Panc1 (cell line): ENCODE measurements around the gene PYGO2. TPM values are rescaled to one million over a fixed set of nuclear protein-coding genes. Genes with fewer than 3 reads are reported as not detected.

ENCODE experiments used
- ATAC-seq: fragments of 200-7000 bp; cut with Tn5 transposase; 2 replicates; pipeline ENCODE4 v1.9.1; 2020; ENCODE audit warnings: mild to moderate bottlenecking, moderate library complexity
- BruUV-seq: library from RNA; stranded (reverse); fragments of 400-500 nt; replicated peaks from 2 replicates; lab custom pipeline; 2021; lab: Mats Ljungman, UMichigan
- CTCF ChIA-PET: fragments of 300-600 bp; sonication (Branson Sonifier 250); formaldehyde crosslinking; loops from one replicate; lab custom pipeline; 2022; ENCODE audit warnings: antibody characterized with exemption; lab: Charles Lee
- POLR2A ChIA-PET: fragments of 300-600 bp; sonication (Branson Sonifier 250); formaldehyde crosslinking; loops from one replicate; lab custom pipeline; 2022; ENCODE audit warnings: antibody characterized with exemption; lab: Charles Lee
- DNase-seq: peaks from one replicate; pipeline ENCODE4 v3.0.0-alpha.2; 2010; ENCODE audit warnings: low read depth, low spot score
- H3K27ac ChIP-seq: 2 replicates; pipeline ENCODE4 v1.5.1; 2011; ENCODE audit warnings: mild to moderate bottlenecking, low read length, inconsistent platforms
- H3K27me3 ChIP-seq: fragments of 200-500 bp; sonication (Bioruptor generic); 2 replicates; pipeline ENCODE4 v1.6.0; 2014; ENCODE audit warnings: low read length, inconsistent platforms; ENCODE audit not compliant: control insufficient read depth, insufficient read depth
- H3K36me3 ChIP-seq: fragments of 200-500 bp; sonication (Bioruptor generic); 2 replicates; pipeline ENCODE4 v1.5.1; 2014; ENCODE audit warnings: inconsistent platforms, mild to moderate bottlenecking, low read length, moderate library complexity; ENCODE audit not compliant: control insufficient read depth, insufficient read depth
- H3K4me1 ChIP-seq: 2 replicates; pipeline ENCODE4 v1.5.1; 2011; ENCODE audit warnings: inconsistent platforms, mild to moderate bottlenecking, low read length, moderate library complexity; ENCODE audit not compliant: control insufficient read depth, insufficient read depth
- H3K4me3 ChIP-seq, 2 experiments: 2 replicates each; pipeline ENCODE4 v1.5.1; 2011 to 2012; ENCODE audit warnings: low read depth in 2 of 2, low read length in 2 of 2, mild to moderate bottlenecking in 2 of 2, inconsistent platforms in 1 of 2, moderate library complexity in 1 of 2
- H3K9me3 ChIP-seq: fragments of 200-500 bp; sonication (Bioruptor generic); 2 replicates; pipeline ENCODE4 v1.5.1; 2014; ENCODE audit warnings: low read depth, mild to moderate bottlenecking, inconsistent platforms, low read length, moderate library complexity; ENCODE audit not compliant: control insufficient read depth, insufficient read depth
- CTCF ChIP-seq: fragments of 450-650 bp; IDR thresholded peaks from 2 replicates; pipeline ENCODE4 v1.5.1; 2017; ENCODE audit warnings: mild to moderate bottlenecking
- POLR2AphosphoS5 ChIP-seq: IDR thresholded peaks from 2 replicates; pipeline ENCODE4 v1.6.1; 2012; ENCODE audit warnings: mild to moderate bottlenecking, low read depth, low read length, moderate library complexity
- SIN3A ChIP-seq: IDR thresholded peaks from 2 replicates; pipeline ENCODE4 v1.6.1; 2012; ENCODE audit warnings: low read depth, mild to moderate bottlenecking, low read length, moderate library complexity, borderline replicate concordance; ENCODE audit not compliant: insufficient read depth
- TCF7L2 ChIP-seq: IDR thresholded peaks from 2 replicates; pipeline ENCODE4 v1.6.1; 2011; ENCODE audit warnings: mild to moderate bottlenecking, low read depth, low read length, inconsistent platforms
- in situ Hi-C: cut with HindIII; loops from 2 replicates; pipeline ENCODE4 v1.10.0; 2016; ENCODE audit warnings: low sequenced_read_pairs, low pct_unique_long_range_greater_than_20kb
- intact Hi-C: fragments of 100-400 bp; cut with micrococcal nuclease; formaldehyde crosslinking; loops from one replicate; pipeline ENCODE4 v1.10.0; 2022; ENCODE audit not compliant: unreplicated experiment
- total RNA-seq: library from RNA; stranded (reverse); gene quantifications from one replicate; pipeline ENCODE4 v1.2.1, GENCODE V29; 2021; ENCODE audit not compliant: unreplicated experiment
- TF ChIP-seq, protein P1 (sequence below), 2 experiments: IDR thresholded peaks; 2 replicates each; pipeline ENCODE4 v1.6.1; 2011 to 2012; ENCODE audit warnings: low read depth in 2 of 2, control low read depth in 1 of 2, low read length in 1 of 2, mild to moderate bottlenecking in 1 of 2, moderate library complexity in 1 of 2; ENCODE audit not compliant: insufficient read depth in 1 of 2

The PYGO2 gene
- total RNA-seq, 1 experiment from 2014 or later: 41.1 TPM

DNA sequence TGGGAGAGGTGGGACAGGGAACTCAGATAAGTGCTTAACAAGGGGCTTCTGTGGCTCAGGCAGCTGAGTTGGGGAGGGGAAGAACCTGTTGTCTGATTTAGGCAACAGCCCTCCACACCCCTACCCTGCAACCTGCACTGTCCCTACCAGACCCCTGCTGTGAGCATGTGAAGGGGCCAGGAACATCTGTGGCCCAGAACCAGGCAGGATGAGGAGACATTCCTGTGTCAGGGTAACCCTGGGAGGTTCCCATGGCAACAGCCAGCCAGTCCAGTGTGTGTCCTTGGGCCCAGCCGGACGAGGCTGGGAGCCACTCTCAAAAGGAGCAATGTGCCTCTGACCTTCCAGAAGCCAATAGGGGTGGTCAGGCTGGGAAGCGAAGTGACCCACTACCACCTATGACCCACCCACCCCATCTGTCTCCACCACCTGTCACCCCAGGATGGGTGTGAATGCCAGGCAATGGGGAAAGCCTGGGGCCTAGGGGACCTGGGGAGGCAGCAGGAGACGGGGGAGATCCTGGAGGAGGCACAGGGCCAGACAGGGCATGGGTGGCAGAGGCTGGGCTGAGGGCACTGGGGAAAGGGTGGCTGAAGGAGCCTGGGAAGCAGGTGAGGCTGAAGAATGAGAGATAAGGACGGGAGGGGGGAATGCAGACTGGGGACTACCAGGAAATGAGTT, 20.1 kb downstream of the PYGO2 start:
- Histone ChIP-seq H3K4me3 (no peak overlapping the region), H3K4me1 (peaks cover 12% of the 10 kb centered on the region), H3K27me3 (no peaks in the 10 kb centered on the region), H3K9me3 (no peaks in the 10 kb centered on the region), H3K36me3 (no peaks in the 10 kb centered on the region), H3K27ac (no peak overlapping the region)
- in situ Hi-C loops (no loop called here), intact Hi-C loops (no loop called here)
- DNase-seq: no peak
- no peak for TF ChIP-seq SIN3A
- TF ChIP-seq, protein P1, sequence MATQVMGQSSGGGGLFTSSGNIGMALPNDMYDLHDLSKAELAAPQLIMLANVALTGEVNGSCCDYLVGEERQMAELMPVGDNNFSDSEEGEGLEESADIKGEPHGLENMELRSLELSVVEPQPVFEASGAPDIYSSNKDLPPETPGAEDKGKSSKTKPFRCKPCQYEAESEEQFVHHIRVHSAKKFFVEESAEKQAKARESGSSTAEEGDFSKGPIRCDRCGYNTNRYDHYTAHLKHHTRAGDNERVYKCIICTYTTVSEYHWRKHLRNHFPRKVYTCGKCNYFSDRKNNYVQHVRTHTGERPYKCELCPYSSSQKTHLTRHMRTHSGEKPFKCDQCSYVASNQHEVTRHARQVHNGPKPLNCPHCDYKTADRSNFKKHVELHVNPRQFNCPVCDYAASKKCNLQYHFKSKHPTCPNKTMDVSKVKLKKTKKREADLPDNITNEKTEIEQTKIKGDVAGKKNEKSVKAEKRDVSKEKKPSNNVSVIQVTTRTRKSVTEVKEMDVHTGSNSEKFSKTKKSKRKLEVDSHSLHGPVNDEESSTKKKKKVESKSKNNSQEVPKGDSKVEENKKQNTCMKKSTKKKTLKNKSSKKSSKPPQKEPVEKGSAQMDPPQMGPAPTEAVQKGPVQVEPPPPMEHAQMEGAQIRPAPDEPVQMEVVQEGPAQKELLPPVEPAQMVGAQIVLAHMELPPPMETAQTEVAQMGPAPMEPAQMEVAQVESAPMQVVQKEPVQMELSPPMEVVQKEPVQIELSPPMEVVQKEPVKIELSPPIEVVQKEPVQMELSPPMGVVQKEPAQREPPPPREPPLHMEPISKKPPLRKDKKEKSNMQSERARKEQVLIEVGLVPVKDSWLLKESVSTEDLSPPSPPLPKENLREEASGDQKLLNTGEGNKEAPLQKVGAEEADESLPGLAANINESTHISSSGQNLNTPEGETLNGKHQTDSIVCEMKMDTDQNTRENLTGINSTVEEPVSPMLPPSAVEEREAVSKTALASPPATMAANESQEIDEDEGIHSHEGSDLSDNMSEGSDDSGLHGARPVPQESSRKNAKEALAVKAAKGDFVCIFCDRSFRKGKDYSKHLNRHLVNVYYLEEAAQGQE (IDR thresholded peaks at IDR 0.05; ENCODE audit: insufficient read depth in 1 of 2, low read depth in 2 of 2, low read length in 1 of 2): no peak
- TF ChIP-seq TCF7L2: no peak
- no peak for TF ChIP-seq CTCF
- no peak for TF ChIP-seq POLR2AphosphoS5
- no peak for ATAC-seq
- ChIA-PET CTCF (no interaction called here), POLR2A (no interaction called here)
- BruUV-seq: no TSS peak

DNA sequence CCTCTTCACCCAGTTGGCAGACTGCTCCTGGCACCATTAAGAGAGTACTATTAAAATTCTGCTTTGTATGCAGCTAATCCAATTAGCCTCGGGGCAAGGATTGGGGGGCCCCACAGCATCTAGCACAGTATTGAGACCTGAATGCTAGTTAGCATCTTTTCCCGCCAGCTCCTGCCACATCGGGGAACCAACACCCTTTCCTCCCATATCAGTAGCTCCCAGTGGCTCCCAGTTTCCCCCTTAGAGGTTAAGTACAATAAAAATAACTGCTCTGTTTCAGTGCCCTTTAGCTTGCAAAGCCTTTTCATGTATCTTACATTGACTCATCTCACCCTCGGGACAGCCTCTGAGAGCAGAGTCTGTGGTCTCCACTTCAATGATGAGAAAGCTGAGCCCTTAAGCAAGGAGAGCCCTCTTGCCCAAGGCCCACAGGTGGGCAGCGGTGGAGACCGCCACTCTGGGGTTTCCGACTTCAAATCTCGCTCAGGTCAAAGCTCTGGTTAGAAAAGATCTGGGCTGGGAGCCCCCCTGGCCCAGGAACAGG, 20.9 kb downstream of the PYGO2 start:
- H3K4me1 ChIP-seq: peaks cover 13% of the 10 kb centered on the region
- ChIA-PET CTCF (no interaction called here), POLR2A (no interaction called here)
- no peaks in the 10 kb centered on the region for H3K27me3 ChIP-seq
- H3K36me3 ChIP-seq: no peaks in the 10 kb centered on the region
- intact Hi-C loops (no loop called here), in situ Hi-C loops (no loop called here)
- H3K9me3 ChIP-seq: no peaks in the 10 kb centered on the region
- DNase-seq: no peak
- no TSS peak for BruUV-seq
- TF ChIP-seq POLR2AphosphoS5: no peak
- no peak for TF ChIP-seq CTCF
- ATAC-seq: no peak
- no peak overlapping the region for H3K27ac ChIP-seq
- H3K4me3 ChIP-seq: no peak overlapping the region
